Keratinocyte (primary cell): Measurements from ENCODE around the gene EXOC6B. TPM values are rescaled to one million over a fixed set of nuclear protein-coding genes. Genes with fewer than 3 reads are reported as not detected.

Experiments used
- DNase-seq: peaks from one replicate; pipeline ENCODE4 v3.0.0-alpha.2; 2011; ENCODE audit warnings: low read depth, missing footprints, low spot score
- FAIRE-seq: peaks from 2 replicates; lab custom pipeline; 2011; peaks lifted over from hg19 to GRCh38; lab: Jason Lieb, UNC
- H2AFZ ChIP-seq: 2 replicates; pipeline ENCODE4 v1.6.0; 2012; ENCODE audit warnings: low read length, control low read depth, inconsistent platforms; ENCODE audit not compliant: control insufficient read depth
- H3K27ac ChIP-seq: 2 replicates; pipeline ENCODE4 v1.5.1; 2011; ENCODE audit warnings: low read length; ENCODE audit not compliant: control insufficient read depth, insufficient read depth
- H3K27me3 ChIP-seq: 3 replicates; pipeline ENCODE4 v1.6.0; 2011; ENCODE audit warnings: low read length; ENCODE audit not compliant: control insufficient read depth, insufficient read depth; ENCODE audit errors: extremely low read depth
- H3K36me3 ChIP-seq, 2 experiments: 2 replicates in 1 of 2; 3 replicates in 1 of 2; pipeline ENCODE4 v1.5.1; 2011; ENCODE audit warnings: low read length in 2 of 2, mild to moderate bottlenecking in 1 of 2; ENCODE audit not compliant: control insufficient read depth in 2 of 2, insufficient read depth in 2 of 2; ENCODE audit errors: extremely low read depth in 1 of 2
- H3K4me1 ChIP-seq: 3 replicates; pipeline ENCODE4 v1.5.1; 2011; ENCODE audit warnings: low read length; ENCODE audit not compliant: control insufficient read depth, insufficient read depth; ENCODE audit errors: extremely low read depth
- H3K4me2 ChIP-seq: 3 replicates; pipeline ENCODE4 v1.6.0; 2011; ENCODE audit warnings: low read depth, low read length; ENCODE audit not compliant: control insufficient read depth, insufficient read depth; ENCODE audit errors: extremely low read depth
- H3K4me3 ChIP-seq, 3 experiments: fragments of 200-600 bp in 1 of 3; sonication (generic) in 1 of 3; 2 replicates in 2 of 3; 3 replicates in 1 of 3; pipeline ENCODE4 v1.5.1; 2011 to 2016; ENCODE audit warnings: low read length in 3 of 3, mild to moderate bottlenecking in 3 of 3, control low read depth in 2 of 3, inconsistent platforms in 1 of 3, low read depth in 1 of 3, mixed read lengths in 1 of 3, mixed run types in 1 of 3, moderate library complexity in 1 of 3; ENCODE audit not compliant: control insufficient read depth in 2 of 3, insufficient read depth in 2 of 3; ENCODE audit errors: extremely low read depth in 1 of 3
- H3K79me2 ChIP-seq: 2 replicates; pipeline ENCODE4 v1.6.0; 2012; ENCODE audit warnings: low read length; ENCODE audit not compliant: control insufficient read depth, insufficient read depth
- H3K9ac ChIP-seq: 3 replicates; pipeline ENCODE4 v1.6.0; 2011; ENCODE audit warnings: low read length; ENCODE audit not compliant: control insufficient read depth, insufficient read depth; ENCODE audit errors: extremely low read depth
- H3K9me1 ChIP-seq: 3 replicates; pipeline ENCODE4 v1.6.0; 2011; ENCODE audit warnings: low read length; ENCODE audit not compliant: control insufficient read depth, insufficient read depth; ENCODE audit errors: extremely low read depth
- H3K9me3 ChIP-seq: 2 replicates; pipeline ENCODE4 v1.5.1; 2012; ENCODE audit warnings: low read depth, low read length; ENCODE audit not compliant: control insufficient read depth
- H4K20me1 ChIP-seq: 3 replicates; pipeline ENCODE4 v1.6.0; 2011; ENCODE audit warnings: low read length; ENCODE audit not compliant: control insufficient read depth, insufficient read depth; ENCODE audit errors: extremely low read depth
- CTCF ChIP-seq, 3 experiments: IDR thresholded peaks in 1 of 3; conservative IDR thresholded peaks in 1 of 3; optimal IDR thresholded peaks in 1 of 3; 2 replicates in 2 of 3; 3 replicates in 1 of 3; pipeline versions ENCODE3 to v1.5.1; 2011; ENCODE audit warnings: low read length in 3 of 3, mild to moderate bottlenecking in 3 of 3, moderate library complexity in 2 of 3, control low read depth in 1 of 3, inconsistent platforms in 1 of 3; ENCODE audit not compliant: insufficient read depth in 2 of 3; ENCODE audit errors: extremely low read depth in 1 of 3
- EZH2 ChIP-seq: IDR thresholded peaks from one replicate; pipeline ENCODE4 v1.6.1; 2012; ENCODE audit warnings: inconsistent platforms, mild to moderate bottlenecking, low read length, moderate library complexity
- dilution Hi-C: fragments of 300-500 bp; cut with MboI; formaldehyde crosslinking; loops from one replicate; pipeline ENCODE4 v1.7.0; 2020; ENCODE audit warnings: low sequenced_read_pairs; ENCODE audit not compliant: extremely low pct_ligation_motif_present
- polyA plus RNA-seq, 5 experiments: library from polyadenylated mRNA; depleted of rRNA in 3 of 5; stranded (reverse) in 3 of 5; stranded (forward) in 1 of 5; unstranded in 1 of 5; fragments of >200 nt; gene quantifications; 1 replicate in 1 of 5; 2 replicates in 3 of 5; 3 replicates in 1 of 5; pipeline versions ENCODE4 v1.2.1 to v1.2.3, GENCODE V29; 2011 to 2012; ENCODE audit warnings: missing spikeins in 2 of 5, low read depth in 1 of 5, low replicate concordance in 1 of 5

The EXOC6B gene
- polyA plus RNA-seq, 1 donor (not counting 4 experiments of a cell fraction or from before 2014, with no cell fraction given) = 37.3 TPM

GRCh38 chr2:72613931-72614330, 211.9 kb downstream of the EXOC6B start:
- Histone ChIP-seq H3K4me2 (no peak overlapping the region), H3K4me1 (no peaks in the 10 kb centered on the region), H3K27ac (no peak overlapping the region), H3K79me2 (peaks cover 3% of the 10 kb centered on the region), H3K9me1 (no peaks in the 10 kb centered on the region), H3K4me3 (no peak overlapping the region), H3K9me3 (no peaks in the 10 kb centered on the region), H2AFZ (no peak overlapping the region), H3K27me3 (no peaks in the 10 kb centered on the region), H4K20me1 (no peaks in the 10 kb centered on the region), H3K9ac (no peak overlapping the region), H3K36me3 (no peaks in the 10 kb centered on the region)
- TF ChIP-seq CTCF (optimal IDR thresholded peaks at IDR 0.05 in 1 of 3, IDR thresholded peaks at IDR 0.05 in 1 of 3, conservative IDR thresholded peaks at IDR 0.05 in 1 of 3; ENCODE audit: extremely low read depth in 1 of 3, insufficient read depth in 2 of 3, low read length in 3 of 3) (no peak), EZH2 (no peak)
- DNase-seq (no peak), FAIRE-seq (no peak)
- dilution Hi-C loops = no loop called here

GRCh38 chr2:72612614-72613160, 213.1 kb downstream of the EXOC6B start:
- Histone ChIP-seq H4K20me1 (no peaks in the 10 kb centered on the region), H3K27ac (no peak overlapping the region), H3K9me1 (no peaks in the 10 kb centered on the region), H3K79me2 (peaks cover 3% of the 10 kb centered on the region), H3K36me3 (no peaks in the 10 kb centered on the region), H3K4me2 (no peak overlapping the region), H3K9ac (no peak overlapping the region), H3K4me1 (no peaks in the 10 kb centered on the region), H3K27me3 (no peaks in the 10 kb centered on the region), H2AFZ (no peak overlapping the region), H3K4me3 (no peak overlapping the region), H3K9me3 (no peaks in the 10 kb centered on the region)
- TF ChIP-seq CTCF (optimal IDR thresholded peaks at IDR 0.05 in 1 of 3, IDR thresholded peaks at IDR 0.05 in 1 of 3, conservative IDR thresholded peaks at IDR 0.05 in 1 of 3; ENCODE audit: extremely low read depth in 1 of 3, insufficient read depth in 2 of 3, low read length in 3 of 3) (no peak), EZH2 (no peak)
- dilution Hi-C loops = no loop called here
- no peak for FAIRE-seq
- no peak for DNase-seq
